ENCODE data around the gene CEP68.

The CEP68 gene

GRCh38 chr2:65077898-65078297, 21.7 kb downstream of the CEP68 start:
- H3K9ac ChIP-seq (ENCODE audit: low read length): no peak overlapping the region
- H3K27me3 ChIP-seq (ENCODE audit: low read length): no peaks in the 10 kb centered on the region
- no peaks in the 10 kb centered on the region for H4K20me1 ChIP-seq (ENCODE audit: low read depth, low read length)
- TF ChIP-seq EZH2phosphoT487 (conservative IDR thresholded peaks at IDR 0.05; ENCODE audit: low read length): no peak
- H3K79me2 ChIP-seq (ENCODE audit: insufficient read depth, low read length): no peaks in the 10 kb centered on the region
- no peak overlapping the region for H2AFZ ChIP-seq (ENCODE audit: low read depth, low read length, severe bottlenecking)
- H3K9me2 ChIP-seq (replicated peaks; ENCODE audit: insufficient read depth, low read length): no peaks in the 10 kb centered on the region
- H3K36me3 ChIP-seq (ENCODE audit: low read length): 0 out of 2 replicates have a peak, but pooled peaks cover 4% of the 10 kb centered on the region
- no peak overlapping the region for H3K27ac ChIP-seq (ENCODE audit: low read depth, low read length)
- peaks cover 4% of the 10 kb centered on the region; the same call in 1 of the 2 replicates for H3F3A ChIP-seq (ENCODE audit: insufficient read depth)
- H3K4me2 ChIP-seq (ENCODE audit: low read depth, low read length, poor library complexity, severe bottlenecking): no peak overlapping the region
- no peaks in the 10 kb centered on the region for H3K9me3 ChIP-seq (ENCODE audit: insufficient read depth, low read length)
- no peak overlapping the region for H3K4me3 ChIP-seq (ENCODE audit: insufficient read depth, low read length, poor library complexity, severe bottlenecking)

- Histone ChIP-seq H3K4me3 (ENCODE audit: insufficient read depth, low read length, poor library complexity, severe bottlenecking) (no peak overlapping the region), H2AFZ (ENCODE audit: low read depth, low read length, severe bottlenecking) (no peak overlapping the region), H3K9me2 (replicated peaks; ENCODE audit: insufficient read depth, low read length) (no peaks in the 10 kb centered on the region), H3K9me3 (ENCODE audit: insufficient read depth, low read length) (no peaks in the 10 kb centered on the region), H3K27me3 (ENCODE audit: low read length) (no peaks in the 10 kb centered on the region), H3K27ac (ENCODE audit: low read depth, low read length) (no peak overlapping the region), H3K9ac (ENCODE audit: low read length) (no peak overlapping the region), H3K36me3 (ENCODE audit: low read length) (0 out of 2 replicates have a peak, but pooled peaks cover 4% of the 10 kb centered on the region), H3F3A (ENCODE audit: insufficient read depth) (peaks cover 4% of the 10 kb centered on the region; the same call in 1 of the 2 replicates), H3K4me2 (ENCODE audit: low read depth, low read length, poor library complexity, severe bottlenecking) (no peak overlapping the region), H4K20me1 (ENCODE audit: low read depth, low read length) (no peaks in the 10 kb centered on the region), H3K79me2 (ENCODE audit: insufficient read depth, low read length) (no peaks in the 10 kb centered on the region)
- TF ChIP-seq EZH2phosphoT487 (conservative IDR thresholded peaks at IDR 0.05; ENCODE audit: low read length): no peak
- no peak for TF ChIP-seq CTCF (IDR thresholded peaks at IDR 0.05; ENCODE audit: insufficient read depth, low read length, poor library complexity, severe bottlenecking)
Measured at GRCh38 chr2:65079017-65079416, 22.8 kb downstream of the CEP68 start.

- no peaks in the 10 kb centered on the region for H4K20me1 ChIP-seq (ENCODE audit: low read depth, low read length)
- H3K9me3 ChIP-seq (ENCODE audit: insufficient read depth, low read length): no peaks in the 10 kb centered on the region
- H2AFZ ChIP-seq (ENCODE audit: low read depth, low read length, severe bottlenecking): no peak overlapping the region
- H3K27ac ChIP-seq (ENCODE audit: low read depth, low read length): no peak overlapping the region
- no peaks in the 10 kb centered on the region for H3K27me3 ChIP-seq (ENCODE audit: low read length)
- H3K4me3 ChIP-seq (ENCODE audit: insufficient read depth, low read length, poor library complexity, severe bottlenecking): no peak overlapping the region
- TF ChIP-seq CTCF (IDR thresholded peaks at IDR 0.05; ENCODE audit: insufficient read depth, low read length, poor library complexity, severe bottlenecking) (no peak), EZH2phosphoT487 (conservative IDR thresholded peaks at IDR 0.05; ENCODE audit: low read length) (no peak)
- H3K79me2 ChIP-seq (ENCODE audit: insufficient read depth, low read length): no peaks in the 10 kb centered on the region
- H3K36me3 ChIP-seq (ENCODE audit: low read length): peaks cover 11% of the 10 kb centered on the region; the same call in 1 of the 2 replicates
- H3F3A ChIP-seq (ENCODE audit: insufficient read depth): peaks cover 4% of the 10 kb centered on the region; the same call in 1 of the 2 replicates
- H3K4me2 ChIP-seq (ENCODE audit: low read depth, low read length, poor library complexity, severe bottlenecking): no peak overlapping the region
- H3K9ac ChIP-seq (ENCODE audit: low read length): no peak overlapping the region
- no peaks in the 10 kb centered on the region for H3K9me2 ChIP-seq (replicated peaks; ENCODE audit: insufficient read depth, low read length)
Measured at GRCh38 chr2:65081232-65081685, 25.0 kb downstream of the CEP68 start.

GRCh38 chr2:65085148-65085547, 28.9 kb downstream of the CEP68 start:
- Histone ChIP-seq H3K4me2 (ENCODE audit: low read depth, low read length, poor library complexity, severe bottlenecking) (no peak overlapping the region), H3K27ac (ENCODE audit: low read depth, low read length) (no peak overlapping the region), H2AFZ (ENCODE audit: low read depth, low read length, severe bottlenecking) (no peak overlapping the region), H3F3A (ENCODE audit: insufficient read depth) (peaks cover 12% of the 10 kb centered on the region; the same call in 1 of the 2 replicates), H3K79me2 (ENCODE audit: insufficient read depth, low read length) (peaks cover 7% of the 10 kb centered on the region; the same call in 1 of the 2 replicates), H3K4me3 (ENCODE audit: insufficient read depth, low read length, poor library complexity, severe bottlenecking) (no peak overlapping the region), H3K9me3 (ENCODE audit: insufficient read depth, low read length) (no peaks in the 10 kb centered on the region), H4K20me1 (ENCODE audit: low read depth, low read length) (no peaks in the 10 kb centered on the region), H3K27me3 (ENCODE audit: low read length) (no peaks in the 10 kb centered on the region), H3K36me3 (ENCODE audit: low read length) (peaks cover 21% of the 10 kb centered on the region), H3K9ac (ENCODE audit: low read length) (no peak overlapping the region), H3K9me2 (replicated peaks; ENCODE audit: insufficient read depth, low read length) (no peaks in the 10 kb centered on the region)
- TF ChIP-seq EZH2phosphoT487 (conservative IDR thresholded peaks at IDR 0.05; ENCODE audit: low read length): no peak
- no peak for TF ChIP-seq CTCF (IDR thresholded peaks at IDR 0.05; ENCODE audit: insufficient read depth, low read length, poor library complexity, severe bottlenecking)

Measured in SU-DHL-6 (cell line).